Measurements from ENCODE around the gene SERTAD1. TPM values are rescaled to one million over a fixed set of nuclear protein-coding genes. Genes with fewer than 3 reads are reported as not detected.

The SERTAD1 gene
- total and polyA plus RNA-seq, 8 donors, result 8.6 to 36.5 (median 11.2) TPM; not detected in 1

DNA sequence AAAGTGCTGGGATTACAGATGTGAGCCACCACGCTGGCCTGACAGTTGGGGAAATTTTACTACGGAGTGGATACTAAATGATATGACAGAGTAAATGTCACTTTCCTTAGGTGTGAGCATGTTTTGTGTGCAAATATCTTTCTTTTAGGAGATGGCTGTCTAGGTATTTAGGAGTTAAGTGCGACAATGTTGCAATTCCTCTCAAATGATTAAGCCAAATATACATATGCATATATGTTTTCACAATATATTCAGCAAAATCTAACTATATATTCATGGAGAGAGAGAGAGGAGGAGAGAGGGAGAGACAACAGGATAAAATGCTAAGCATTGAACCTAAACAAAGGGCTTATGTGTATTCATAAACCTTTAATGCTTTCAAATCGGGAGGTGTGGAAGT lies 23.7 kb upstream of the SERTAD1 start:
- WGBS, 5 donors, result 87 to 91% (median 91%) methylated on average over 4 of the region's 4 CpGs
- Histone ChIP-seq H3K4me1 (peaks cover 6 to 23% (median 14%) of the 10 kb centered on the region in 4 donors), H3K9me3 (no peaks in the 10 kb centered on the region), H3K27ac (no peak overlapping the region), H3K4me3 (no peak overlapping the region), H3K36me3 (peaks cover 16 to 62% (median 47%) of the 10 kb centered on the region in 4 donors), H3K27me3 (no peaks in the 10 kb centered on the region)
- intact Hi-C loops (cut with DNase I; ENCODE audit: low total_unique reads), result no loop called here
- TF ChIP-seq POLR2AphosphoS5 (IDR thresholded peaks at IDR 0.05) (no peak), EP300 (IDR thresholded peaks at IDR 0.05) (no peak), POLR2A (IDR thresholded peaks at IDR 0.05) (no peak)
- TF ChIP-seq, protein P1, sequence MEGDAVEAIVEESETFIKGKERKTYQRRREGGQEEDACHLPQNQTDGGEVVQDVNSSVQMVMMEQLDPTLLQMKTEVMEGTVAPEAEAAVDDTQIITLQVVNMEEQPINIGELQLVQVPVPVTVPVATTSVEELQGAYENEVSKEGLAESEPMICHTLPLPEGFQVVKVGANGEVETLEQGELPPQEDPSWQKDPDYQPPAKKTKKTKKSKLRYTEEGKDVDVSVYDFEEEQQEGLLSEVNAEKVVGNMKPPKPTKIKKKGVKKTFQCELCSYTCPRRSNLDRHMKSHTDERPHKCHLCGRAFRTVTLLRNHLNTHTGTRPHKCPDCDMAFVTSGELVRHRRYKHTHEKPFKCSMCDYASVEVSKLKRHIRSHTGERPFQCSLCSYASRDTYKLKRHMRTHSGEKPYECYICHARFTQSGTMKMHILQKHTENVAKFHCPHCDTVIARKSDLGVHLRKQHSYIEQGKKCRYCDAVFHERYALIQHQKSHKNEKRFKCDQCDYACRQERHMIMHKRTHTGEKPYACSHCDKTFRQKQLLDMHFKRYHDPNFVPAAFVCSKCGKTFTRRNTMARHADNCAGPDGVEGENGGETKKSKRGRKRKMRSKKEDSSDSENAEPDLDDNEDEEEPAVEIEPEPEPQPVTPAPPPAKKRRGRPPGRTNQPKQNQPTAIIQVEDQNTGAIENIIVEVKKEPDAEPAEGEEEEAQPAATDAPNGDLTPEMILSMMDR (IDR thresholded peaks at IDR 0.05), result no peak
- DNase-seq, result no peak

DNA sequence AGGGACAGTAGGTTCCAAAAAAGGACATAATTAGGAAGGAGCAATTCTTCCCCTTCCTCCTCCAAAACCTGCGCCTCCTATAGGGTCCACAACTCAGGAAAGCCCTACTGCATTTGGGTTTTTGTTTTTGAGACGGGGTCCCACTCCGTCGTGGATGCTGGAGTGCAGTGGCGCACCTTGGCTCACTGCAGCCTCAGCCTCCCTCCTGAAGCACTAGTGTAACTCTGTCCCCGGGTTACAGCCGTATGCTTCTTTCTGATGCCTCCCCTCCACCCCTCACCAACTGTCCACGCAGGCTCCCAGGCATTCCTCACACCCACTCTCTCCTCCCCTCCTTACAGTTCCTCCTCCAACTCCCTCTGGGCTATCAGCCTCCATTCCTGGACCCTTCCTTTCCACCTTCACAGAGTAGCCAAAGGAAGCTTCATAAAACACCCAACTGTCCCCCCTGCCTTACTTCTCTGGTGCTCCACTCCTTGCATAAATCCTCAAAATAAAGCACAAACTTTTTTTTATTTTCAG lies 20.5 kb upstream of the SERTAD1 start:
- Histone ChIP-seq H3K36me3 (peaks cover 23 to 55% (median 49%) of the 10 kb centered on the region in 4 donors), H3K4me3 (no peak overlapping the region), H3K27me3 (no peaks in the 10 kb centered on the region), H3K9me3 (no peaks in the 10 kb centered on the region), H3K27ac (peak overlapping the region in 3 of 5 donors; percentile 92 to 98 (median 94)), H3K4me1 (peaks cover 20 to 32% (median 27%) of the 10 kb centered on the region in 4 donors)
- intact Hi-C loops (cut with DNase I; ENCODE audit: low total_unique reads), result no loop called here
- no peak for TF ChIP-seq EP300 (IDR thresholded peaks at IDR 0.05)
- TF ChIP-seq POLR2AphosphoS5 (IDR thresholded peaks at IDR 0.05), result no peak
- TF ChIP-seq POLR2A (IDR thresholded peaks at IDR 0.05), result no peak
- TF ChIP-seq, protein P1 (IDR thresholded peaks at IDR 0.05), result no peak
- no peak for DNase-seq
- 69 to 82% (median 72%) methylated on average over 8 of the region's 8 CpGs for WGBS, 5 donors

DNA sequence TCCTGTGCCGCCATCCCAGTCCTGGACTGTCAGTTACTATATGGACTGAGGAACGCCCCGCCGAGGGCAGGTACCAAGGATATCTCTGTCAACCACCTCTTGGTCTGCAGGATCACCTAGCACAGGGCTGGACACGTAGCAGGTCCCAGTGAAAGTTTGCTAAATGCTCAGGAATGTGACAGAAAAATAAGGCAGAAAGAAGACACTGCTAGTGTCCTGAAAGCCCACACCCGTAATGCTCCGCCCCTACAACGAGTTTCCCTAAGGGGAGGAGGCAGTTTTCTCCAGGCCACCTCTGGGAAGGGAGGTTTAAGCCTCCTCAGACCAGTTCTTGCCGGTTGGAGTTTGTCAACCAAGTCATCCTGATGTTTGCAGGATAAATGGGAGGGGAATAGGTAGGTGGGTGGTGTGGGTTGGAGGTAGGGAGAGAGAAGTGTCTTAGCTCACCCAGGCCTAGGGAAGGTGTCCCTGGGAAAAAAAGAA lies 20.0 kb upstream of the SERTAD1 start:
- Histone ChIP-seq H3K4me1 (peaks cover 20 to 37% (median 32%) of the 10 kb centered on the region in 4 donors), H3K9me3 (no peaks in the 10 kb centered on the region), H3K27me3 (no peaks in the 10 kb centered on the region), H3K4me3 (no peak overlapping the region), H3K27ac (peak overlapping the region; percentile 92 to 100 (median 98)), H3K36me3 (peaks cover 23 to 55% (median 49%) of the 10 kb centered on the region in 4 donors)
- WGBS, 5 donors, result 35 to 54% (median 51%) methylated on average over 9 of the region's 9 CpGs
- intact Hi-C loops (cut with DNase I; ENCODE audit: low total_unique reads), result no loop called here
- TF ChIP-seq POLR2AphosphoS5 (IDR thresholded peaks at IDR 0.05), result no peak
- no peak for TF ChIP-seq POLR2A (IDR thresholded peaks at IDR 0.05)
- TF ChIP-seq EP300 (IDR thresholded peaks at IDR 0.05), result no peak
- TF ChIP-seq, protein P1 (IDR thresholded peaks at IDR 0.05), result no peak
- peak in 1 of 2 donors; percentile 83 for DNase-seq

DNA sequence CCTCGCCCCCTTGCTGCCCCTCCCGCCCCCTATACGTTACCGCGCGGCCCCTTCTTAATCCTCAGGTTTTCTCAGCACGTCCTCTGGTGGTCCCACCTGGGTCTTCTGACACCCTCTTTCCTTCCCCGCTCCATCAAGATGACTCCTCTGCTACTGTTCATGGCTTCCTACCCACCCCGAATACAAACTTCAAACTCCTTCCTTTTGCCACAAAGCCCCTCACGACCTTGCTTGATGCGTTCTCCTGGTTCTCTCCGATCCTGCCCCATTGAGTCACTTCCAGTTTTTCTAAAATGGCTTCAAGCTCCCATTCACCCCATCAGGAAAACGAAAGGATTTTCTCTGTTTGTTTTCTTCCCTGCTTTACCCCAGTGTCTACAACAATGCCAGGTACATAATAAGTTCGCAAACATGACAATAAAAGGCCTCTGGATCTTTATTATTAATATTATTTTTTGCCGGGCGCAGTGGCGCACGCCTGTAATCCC lies 19.1 kb upstream of the SERTAD1 start:
- peaks cover 20 to 45% (median 38%) of the 10 kb centered on the region in 4 donors for H3K4me1 ChIP-seq
- 6 to 15% (median 8%) methylated on average over 18 of the region's 18 CpGs for WGBS, 5 donors
- no peak for DNase-seq
- H3K27me3 ChIP-seq, result no peaks in the 10 kb centered on the region
- H3K9me3 ChIP-seq, result no peaks in the 10 kb centered on the region
- peak overlapping the region; percentile 92 to 100 (median 98) for H3K27ac ChIP-seq
- H3K36me3 ChIP-seq, result peaks cover 28 to 57% (median 52%) of the 10 kb centered on the region in 4 donors
- H3K4me3 ChIP-seq, result peak overlapping the region; percentile 69 to 98 (median 88)
- TF ChIP-seq POLR2AphosphoS5 (IDR thresholded peaks at IDR 0.05), result no peak
- TF ChIP-seq, protein P1 (IDR thresholded peaks at IDR 0.05), result peak in 2 of 7 experiments; percentile 20 to 22
- intact Hi-C loops (cut with DNase I; ENCODE audit: low total_unique reads), result no loop called here
